Subcutaneous adipose tissue (tissue), 4 donors: ENCODE results near the gene ARL6IP6. TPM values are rescaled to one million over a fixed set of nuclear protein-coding genes. Genes with fewer than 3 reads are reported as not detected.

ENCODE experiments used
- total RNA-seq, 4 donors: library from RNA; depleted of rRNA; stranded (reverse); fragments of >200 nt; gene quantifications; one replicate each; pipeline ENCODE4 v1.1.0, GENCODE V29; 2016
- TF ChIP-seq, protein P1 (sequence below): fragments of 450-650 bp; IDR thresholded peaks from one replicate; pipeline ENCODE4 v1.5.1; 2016; ENCODE audit warnings: low read depth, mild to moderate bottlenecking, control low read depth, antibody characterized with exemption, moderate library complexity

The ARL6IP6 gene
- total RNA-seq, 4 donors from 2014 or later: 9.6 to 23.1 (median 16.2) TPM

DNA sequence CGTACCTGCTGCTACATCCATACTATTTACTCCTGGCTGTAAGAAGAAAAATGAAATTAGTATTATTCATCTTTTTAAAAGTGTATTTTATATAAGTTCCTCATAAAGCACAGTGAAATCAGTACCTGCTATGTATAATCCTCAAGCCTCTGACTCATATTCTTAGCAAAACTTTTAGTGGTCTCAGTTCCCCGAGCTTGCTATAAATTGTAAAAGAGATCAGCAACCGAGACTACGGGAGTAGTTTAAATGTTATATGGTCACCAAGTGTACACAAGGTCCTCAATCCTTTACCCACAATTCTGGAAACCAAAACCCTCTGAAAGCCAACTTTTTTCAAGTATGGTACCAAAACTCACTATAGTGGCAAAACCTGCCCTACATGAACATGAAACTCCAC, 25.4 kb upstream of the ARL6IP6 start:
- TF ChIP-seq, protein P1, sequence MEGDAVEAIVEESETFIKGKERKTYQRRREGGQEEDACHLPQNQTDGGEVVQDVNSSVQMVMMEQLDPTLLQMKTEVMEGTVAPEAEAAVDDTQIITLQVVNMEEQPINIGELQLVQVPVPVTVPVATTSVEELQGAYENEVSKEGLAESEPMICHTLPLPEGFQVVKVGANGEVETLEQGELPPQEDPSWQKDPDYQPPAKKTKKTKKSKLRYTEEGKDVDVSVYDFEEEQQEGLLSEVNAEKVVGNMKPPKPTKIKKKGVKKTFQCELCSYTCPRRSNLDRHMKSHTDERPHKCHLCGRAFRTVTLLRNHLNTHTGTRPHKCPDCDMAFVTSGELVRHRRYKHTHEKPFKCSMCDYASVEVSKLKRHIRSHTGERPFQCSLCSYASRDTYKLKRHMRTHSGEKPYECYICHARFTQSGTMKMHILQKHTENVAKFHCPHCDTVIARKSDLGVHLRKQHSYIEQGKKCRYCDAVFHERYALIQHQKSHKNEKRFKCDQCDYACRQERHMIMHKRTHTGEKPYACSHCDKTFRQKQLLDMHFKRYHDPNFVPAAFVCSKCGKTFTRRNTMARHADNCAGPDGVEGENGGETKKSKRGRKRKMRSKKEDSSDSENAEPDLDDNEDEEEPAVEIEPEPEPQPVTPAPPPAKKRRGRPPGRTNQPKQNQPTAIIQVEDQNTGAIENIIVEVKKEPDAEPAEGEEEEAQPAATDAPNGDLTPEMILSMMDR: no peak

DNA sequence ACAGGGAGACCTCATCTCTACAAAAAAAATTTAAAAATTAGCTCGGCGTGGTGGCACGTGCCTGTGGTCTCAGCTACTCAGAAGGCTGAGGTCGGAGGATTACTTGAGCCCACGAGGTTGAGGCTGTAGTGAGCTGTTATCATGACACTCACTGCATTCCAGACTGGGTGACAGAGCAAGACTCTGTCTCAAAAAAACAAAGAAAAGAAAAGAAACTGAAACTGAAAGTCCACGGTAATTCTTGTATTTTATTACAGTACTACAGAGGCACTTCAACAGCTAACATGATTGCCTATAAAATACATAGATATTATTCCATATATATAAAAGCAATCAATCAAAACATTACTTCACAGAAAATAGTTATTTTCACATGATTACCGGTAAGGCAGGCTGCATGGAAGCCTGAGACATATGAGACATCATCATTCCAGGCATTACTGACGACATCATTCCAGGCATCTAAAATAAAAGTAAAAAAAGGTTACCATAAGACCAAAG, 24.2 kb upstream of the ARL6IP6 start:
- TF ChIP-seq, protein P1: no peak

DNA sequence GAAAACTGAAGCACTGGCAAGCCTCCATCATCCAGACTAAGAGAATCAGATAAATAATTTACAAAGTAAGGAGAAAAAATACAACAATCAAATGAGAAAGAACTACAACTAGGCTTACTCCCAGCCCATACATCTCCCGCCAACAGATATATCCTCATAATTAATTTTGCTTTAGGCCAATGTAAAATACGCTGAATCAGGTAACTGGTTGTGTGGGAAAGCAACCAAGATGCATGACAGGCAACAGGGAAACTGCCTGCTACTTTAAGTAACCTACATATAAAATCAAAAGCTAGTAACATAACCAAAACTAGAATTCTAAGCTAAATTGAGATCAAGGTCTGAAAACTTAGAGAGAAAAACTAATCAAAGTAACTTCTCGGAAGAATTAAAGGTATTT, 22.7 kb upstream of the ARL6IP6 start:
- TF ChIP-seq, protein P1: no peak

DNA sequence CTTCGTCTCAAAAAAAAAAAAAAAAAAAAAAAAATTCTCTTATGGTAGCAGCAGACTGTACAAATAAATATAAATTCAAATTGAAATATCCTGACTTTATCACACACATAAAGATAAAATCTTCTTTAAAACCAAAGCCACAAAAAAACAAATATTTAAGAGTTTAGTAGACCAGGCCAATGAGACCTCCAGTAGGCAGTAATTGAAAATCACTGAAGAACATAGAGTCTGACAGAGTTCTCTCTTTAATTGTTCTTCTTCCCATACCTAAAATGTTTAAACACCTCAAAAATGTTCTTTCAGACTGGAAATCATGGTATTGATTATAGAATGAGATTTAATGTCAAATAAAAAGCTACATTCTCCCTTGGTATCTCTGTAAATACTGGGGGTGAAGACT, 21.9 kb upstream of the ARL6IP6 start:
- TF ChIP-seq, protein P1: no peak

DNA sequence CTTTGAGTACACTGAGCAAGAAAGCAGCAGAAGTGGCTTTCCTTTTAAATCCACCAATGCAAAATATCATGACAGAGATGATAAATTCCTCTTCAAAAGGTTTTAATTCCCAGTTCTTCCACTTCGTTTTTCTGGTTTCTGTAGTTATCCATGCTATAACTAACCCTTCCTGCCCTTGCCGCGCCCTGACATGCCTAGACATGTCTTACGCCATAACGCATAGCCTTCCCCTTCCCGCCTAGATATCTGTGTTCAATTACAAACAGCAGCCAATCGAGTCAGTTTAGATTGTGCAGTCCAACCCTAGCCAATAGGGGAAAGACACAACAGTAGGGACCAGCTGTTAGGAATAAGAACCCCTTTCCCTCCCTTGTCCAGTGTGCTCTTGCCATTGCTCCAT, 17.2 kb upstream of the ARL6IP6 start:
- TF ChIP-seq, protein P1: no peak

DNA sequence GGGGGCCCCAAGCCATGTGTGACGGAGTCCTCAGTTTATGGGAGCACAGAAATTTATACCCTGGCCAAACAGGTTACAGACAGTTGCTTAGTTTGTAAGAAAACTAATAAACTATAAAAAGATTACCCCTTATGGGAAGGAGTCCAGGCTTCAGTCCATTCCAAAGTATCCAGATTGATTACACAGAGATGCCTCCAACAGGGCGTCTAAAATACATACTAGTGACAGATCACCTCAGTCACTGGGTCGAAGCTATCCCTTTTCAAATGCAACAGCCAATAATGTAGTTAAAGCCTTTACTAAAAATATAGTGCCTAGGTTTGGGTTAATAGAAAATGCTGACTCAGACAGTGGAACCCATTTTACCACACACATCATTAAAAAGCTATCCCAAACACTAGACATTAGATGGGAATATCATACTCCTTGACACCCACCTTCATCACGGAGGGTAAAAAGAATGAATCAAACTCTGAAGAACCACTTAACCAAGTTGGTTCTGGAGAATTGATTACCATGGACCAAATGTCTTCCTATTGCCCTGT, 11.9 kb upstream of the ARL6IP6 start:
- TF ChIP-seq, protein P1: no peak

DNA sequence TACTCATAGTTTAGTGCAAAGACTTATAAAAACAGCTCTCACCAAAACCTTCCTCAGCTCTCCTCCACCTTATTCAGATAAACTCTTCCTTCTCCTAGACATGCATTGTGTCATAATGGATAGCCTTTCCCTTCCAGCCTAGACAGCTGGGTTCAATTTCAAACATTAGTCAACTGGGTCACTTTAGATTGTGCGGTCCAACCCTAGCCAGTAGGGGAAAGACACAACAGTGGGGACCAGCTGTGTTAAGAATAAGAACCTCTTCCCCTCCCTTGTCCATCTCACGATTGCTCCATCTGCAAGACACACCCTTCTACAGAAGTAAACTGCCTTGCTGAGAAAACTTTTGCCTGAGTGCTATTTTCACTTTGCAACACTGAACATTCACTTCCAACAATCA, 9.7 kb upstream of the ARL6IP6 start:
- TF ChIP-seq, protein P1: no peak
